Smooth muscle cell (in vitro differentiated cells): ENCODE results near the gene BOLL. TPM values are rescaled to one million over a fixed set of nuclear protein-coding genes. Genes with fewer than 3 reads are reported as not detected.
"Not testable (repeated sequence)": the region's sequence is repeated elsewhere in the genome, so short reads cannot be mapped to it uniquely, and the experiment has no call there.

ENCODE experiments used
- DNase-seq: peaks from one replicate; lab custom pipeline; 2025; ENCODE audit not compliant: unreplicated experiment; lab: John Stamatoyannopoulos, UW
- H2AFZ ChIP-seq: fragments of 200-600 bp; sonication (generic); 2 replicates; pipeline ENCODE4 v1.6.0; 2016; ENCODE audit warnings: antibody characterized with exemption, low read depth, mild to moderate bottlenecking
- H3F3A ChIP-seq: fragments of 200-600 bp; sonication (generic); 2 replicates; pipeline ENCODE4 v1.6.0; 2017; ENCODE audit warnings: antibody characterized with exemption, low read depth
- H3K27ac ChIP-seq: fragments of 200-600 bp; sonication (generic); 2 replicates; pipeline ENCODE4 v1.5.1; 2016; ENCODE audit warnings: low read depth, mild to moderate bottlenecking
- H3K27me3 ChIP-seq: fragments of 200-600 bp; sonication (generic); 2 replicates; pipeline ENCODE4 v1.6.1; 2016; ENCODE audit warnings: low read depth, mild to moderate bottlenecking
- H3K36me3 ChIP-seq: fragments of 200-600 bp; sonication (generic); 2 replicates; pipeline ENCODE4 v1.5.1; 2016; ENCODE audit warnings: low read depth
- H3K4me1 ChIP-seq: fragments of 200-600 bp; sonication (generic); 2 replicates; pipeline ENCODE4 v1.5.1; 2016; ENCODE audit warnings: low read depth
- H3K4me2 ChIP-seq: fragments of 200-600 bp; sonication (generic); 2 replicates; pipeline ENCODE4 v1.6.0; 2016; ENCODE audit warnings: mild to moderate bottlenecking
- H3K4me3 ChIP-seq: fragments of 200-600 bp; sonication (generic); 2 replicates; pipeline ENCODE4 v1.5.1; 2016; ENCODE audit warnings: mild to moderate bottlenecking
- H3K79me2 ChIP-seq: fragments of 200-600 bp; sonication (generic); 2 replicates; pipeline ENCODE4 v1.6.0; 2016; ENCODE audit warnings: low read depth, mild to moderate bottlenecking
- H3K9ac ChIP-seq: fragments of 200-600 bp; sonication (generic); 2 replicates; pipeline ENCODE4 v1.6.0; 2016; ENCODE audit warnings: low read depth
- H3K9me3 ChIP-seq: fragments of 200-600 bp; sonication (generic); replicated peaks from 2 replicates; pipeline ENCODE4 v1.5.1; 2016; ENCODE audit warnings: low read depth
- H4K20me1 ChIP-seq: fragments of 200-600 bp; sonication (generic); 2 replicates; pipeline ENCODE4 v1.6.0; 2016; ENCODE audit warnings: low read depth
- WGBS: methylation state at CpG from one replicate; pipeline ENCODE4 v1.1.7; 2016; ENCODE audit warnings: low lambda C conversion rate; 5-methylcytosine and 5-hydroxymethylcytosine counted together
- polyA plus RNA-seq: library from polyadenylated mRNA; unstranded; fragments of >200 nt; fragmentation: Nextera tagmentation; extraction: Ambion mirVana; gene quantifications from 2 replicates; pipeline ENCODE4 v1.2.1, GENCODE V29; 2016
- total RNA-seq: library from RNA; depleted of rRNA; stranded (reverse); fragments of >200 nt; gene quantifications from 2 replicates; pipeline ENCODE4 v1.2.3, GENCODE V29; 2014
- TF ChIP-seq, protein P1 (sequence below): fragments of 200-600 bp; sonication (generic); IDR thresholded peaks from 2 replicates; pipeline ENCODE4 v1.5.1; 2017; ENCODE audit warnings: borderline replicate concordance, mild to moderate bottlenecking, antibody characterized with exemption; ENCODE audit not compliant: insufficient read depth, poor library complexity, severe bottlenecking

The BOLL gene
- total and polyA plus RNA-seq, 2 experiments from 2014 or later, result not detected

DNA sequence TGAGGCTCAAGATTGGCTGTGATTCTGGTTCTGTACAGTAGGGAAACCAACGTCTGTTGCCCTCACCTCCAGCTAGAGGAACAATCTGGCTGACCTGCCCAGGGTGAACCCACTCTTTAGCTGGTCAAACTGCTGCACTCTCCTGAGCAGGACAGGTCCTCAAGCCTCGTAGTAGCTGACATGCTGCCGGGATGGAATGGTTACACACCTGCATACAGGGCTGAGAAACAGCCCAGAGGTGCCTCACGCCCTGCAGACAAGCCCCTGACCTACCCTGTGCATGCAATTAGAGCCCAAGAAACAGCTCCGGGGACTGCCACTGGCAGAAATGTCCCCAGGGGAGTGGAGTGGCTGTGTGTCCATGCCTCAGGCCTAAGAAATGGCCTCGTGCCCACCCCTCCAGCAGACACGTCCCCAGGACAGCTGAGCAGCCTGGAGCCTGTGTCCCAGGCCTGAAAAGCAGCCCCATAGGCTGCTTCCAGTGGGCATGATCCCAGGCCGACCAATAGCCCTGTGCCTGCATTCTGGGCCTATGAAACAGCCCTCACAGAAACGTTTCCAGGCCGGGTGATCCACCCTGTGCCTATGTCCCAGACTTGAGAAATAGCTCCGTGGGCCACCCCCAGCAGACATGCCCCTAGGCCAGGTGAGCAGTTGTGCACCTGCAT, 25.4 kb downstream of the BOLL start:
- H3K4me1 ChIP-seq, result no peaks in the 10 kb centered on the region
- no peak overlapping the region for H3K4me3 ChIP-seq
- no peaks in the 10 kb centered on the region for H3K79me2 ChIP-seq
- no peaks in the 10 kb centered on the region for H3F3A ChIP-seq
- no peaks in the 10 kb centered on the region for H3K36me3 ChIP-seq
- H3K4me2 ChIP-seq, result no peak overlapping the region
- H4K20me1 ChIP-seq, result no peaks in the 10 kb centered on the region
- H3K9ac ChIP-seq, result no peak overlapping the region
- no peaks in the 10 kb centered on the region for H3K27me3 ChIP-seq
- no peak overlapping the region for H2AFZ ChIP-seq
- H3K9me3 ChIP-seq, result peaks cover 7% of the 10 kb centered on the region
- WGBS, result 79% methylated on average over 11 of the region's 11 CpGs
- TF ChIP-seq, protein P1, sequence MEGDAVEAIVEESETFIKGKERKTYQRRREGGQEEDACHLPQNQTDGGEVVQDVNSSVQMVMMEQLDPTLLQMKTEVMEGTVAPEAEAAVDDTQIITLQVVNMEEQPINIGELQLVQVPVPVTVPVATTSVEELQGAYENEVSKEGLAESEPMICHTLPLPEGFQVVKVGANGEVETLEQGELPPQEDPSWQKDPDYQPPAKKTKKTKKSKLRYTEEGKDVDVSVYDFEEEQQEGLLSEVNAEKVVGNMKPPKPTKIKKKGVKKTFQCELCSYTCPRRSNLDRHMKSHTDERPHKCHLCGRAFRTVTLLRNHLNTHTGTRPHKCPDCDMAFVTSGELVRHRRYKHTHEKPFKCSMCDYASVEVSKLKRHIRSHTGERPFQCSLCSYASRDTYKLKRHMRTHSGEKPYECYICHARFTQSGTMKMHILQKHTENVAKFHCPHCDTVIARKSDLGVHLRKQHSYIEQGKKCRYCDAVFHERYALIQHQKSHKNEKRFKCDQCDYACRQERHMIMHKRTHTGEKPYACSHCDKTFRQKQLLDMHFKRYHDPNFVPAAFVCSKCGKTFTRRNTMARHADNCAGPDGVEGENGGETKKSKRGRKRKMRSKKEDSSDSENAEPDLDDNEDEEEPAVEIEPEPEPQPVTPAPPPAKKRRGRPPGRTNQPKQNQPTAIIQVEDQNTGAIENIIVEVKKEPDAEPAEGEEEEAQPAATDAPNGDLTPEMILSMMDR, result no peak
- H3K27ac ChIP-seq, result no peak overlapping the region
- no peak for DNase-seq

DNA sequence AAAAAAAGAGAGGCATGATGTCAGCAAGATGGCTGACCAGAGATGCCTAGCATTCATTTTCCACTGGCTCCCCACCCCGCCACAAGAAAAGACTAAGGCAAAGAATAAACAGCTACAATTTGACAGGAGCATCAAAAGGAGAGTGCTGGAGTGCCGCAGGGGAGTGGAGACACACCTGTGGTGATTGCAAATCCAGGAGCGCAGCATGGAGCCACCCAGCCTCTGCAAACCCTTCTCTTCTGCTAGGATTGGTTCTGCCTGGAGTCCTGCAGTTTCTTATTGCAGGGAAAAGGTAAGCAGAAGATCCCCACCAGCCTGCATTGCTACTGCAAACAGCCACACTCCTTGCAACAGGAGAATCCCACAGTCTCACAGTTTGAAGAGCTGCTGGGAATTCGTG, 26.1 kb downstream of the BOLL start:
- 93% methylated on average over 4 of the region's 4 CpGs for WGBS
- H3K9ac ChIP-seq, result no peak overlapping the region
- H3K4me2 ChIP-seq, result no peak overlapping the region
- no peaks in the 10 kb centered on the region for H3K36me3 ChIP-seq
- no peak for DNase-seq
- peaks cover 7% of the 10 kb centered on the region for H3K9me3 ChIP-seq
- H3K27ac ChIP-seq, result no peak overlapping the region
- H3F3A ChIP-seq, result no peaks in the 10 kb centered on the region
- no peaks in the 10 kb centered on the region for H4K20me1 ChIP-seq
- H3K4me3 ChIP-seq, result no peak overlapping the region
- TF ChIP-seq, protein P1, result no peak
- no peaks in the 10 kb centered on the region for H3K27me3 ChIP-seq
- H3K79me2 ChIP-seq, result no peaks in the 10 kb centered on the region
- no peak overlapping the region for H2AFZ ChIP-seq
- H3K4me1 ChIP-seq, result no peaks in the 10 kb centered on the region

DNA sequence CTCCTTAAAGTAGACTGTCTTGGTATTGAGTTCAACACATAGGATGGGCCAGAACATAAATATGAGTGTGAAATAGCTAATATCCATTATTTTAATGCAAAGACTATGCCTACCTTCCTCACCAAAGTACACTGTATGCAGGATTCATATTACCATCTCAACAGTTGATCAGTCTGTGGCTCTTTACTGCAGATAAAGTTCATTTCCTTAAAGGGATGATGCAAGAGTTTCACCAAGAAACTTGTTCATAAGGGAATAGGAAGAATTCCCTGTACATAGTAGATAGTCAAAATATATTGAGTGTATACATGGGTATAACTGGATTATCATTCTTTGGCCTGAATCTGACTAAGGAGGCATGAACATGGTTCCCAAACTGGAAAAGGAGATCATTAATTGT, 44.9 kb downstream of the BOLL start:
- Histone ChIP-seq H3K79me2 (no peaks in the 10 kb centered on the region), H3K27ac (no peak overlapping the region), H3K4me3 (no peak overlapping the region), H3K36me3 (no peaks in the 10 kb centered on the region), H2AFZ (no peak overlapping the region), H3K9me3 (no peaks in the 10 kb centered on the region), H3F3A (no peaks in the 10 kb centered on the region), H3K9ac (no peak overlapping the region), H3K4me1 (no peaks in the 10 kb centered on the region), H3K4me2 (no peak overlapping the region), H4K20me1 (no peaks in the 10 kb centered on the region), H3K27me3 (no peaks in the 10 kb centered on the region)
- no peak for DNase-seq
- TF ChIP-seq, protein P1, result no peak

DNA sequence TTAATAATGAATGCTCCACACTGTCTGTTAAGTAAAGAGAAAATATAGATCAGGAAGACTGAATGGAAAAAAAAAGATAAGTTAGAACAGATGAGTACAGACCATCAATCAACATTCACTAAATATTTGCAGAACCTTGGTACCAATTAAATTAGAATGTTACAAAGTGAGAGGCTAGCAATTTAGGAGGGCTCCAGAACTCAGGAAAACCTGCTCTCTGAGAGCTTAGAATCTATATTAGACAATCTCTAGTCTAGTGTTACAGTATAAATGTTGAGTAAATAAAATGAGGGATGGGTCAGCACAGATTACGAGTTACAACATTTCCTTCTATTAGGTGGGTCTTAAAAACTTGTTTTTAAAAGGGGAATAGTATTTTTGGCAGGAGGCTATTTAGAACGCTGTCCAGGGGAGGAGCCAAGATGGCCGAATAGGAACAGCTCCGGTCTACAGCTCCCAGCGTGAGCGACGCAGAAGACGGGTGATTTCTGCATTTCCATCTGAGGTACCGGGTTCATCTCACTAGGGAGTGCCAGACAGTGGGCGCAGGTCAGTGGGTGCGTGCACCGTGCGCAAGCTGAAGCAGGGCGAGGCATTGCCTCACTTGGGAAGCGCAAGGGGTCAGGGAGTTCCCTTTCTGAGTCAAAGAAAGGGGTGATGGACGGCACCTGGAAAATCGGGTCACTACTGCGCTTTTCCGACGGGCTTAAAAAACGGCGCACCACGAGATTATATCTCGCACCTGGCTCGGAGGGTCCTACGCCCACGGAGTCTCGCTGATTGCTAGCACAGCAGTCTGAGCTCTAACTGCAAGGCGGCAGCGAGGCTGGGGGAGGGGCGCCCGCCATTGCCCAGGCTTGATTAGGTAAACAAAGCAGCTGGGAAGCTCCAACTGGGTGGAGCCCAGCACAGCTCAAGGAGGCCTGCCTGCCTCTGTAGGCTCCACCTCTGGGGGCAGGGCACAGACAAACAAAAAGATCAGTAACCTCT, 56.3 kb downstream of the BOLL start:
- H3K4me1 ChIP-seq, DNase-seq, H3K27ac ChIP-seq, H4K20me1 ChIP-seq, H3K9ac ChIP-seq, H3K36me3 ChIP-seq, H3K79me2 ChIP-seq, H3K4me3 ChIP-seq, H3K27me3 ChIP-seq, H3K9me3 ChIP-seq, H2AFZ ChIP-seq, H3K4me2 ChIP-seq, H3F3A ChIP-seq: not testable (repeated sequence)
- 93% methylated on average over 31 of the region's 32 CpGs for WGBS
